GM23338 (cell line): ENCODE measurements around the gene DHPS. TPM values are rescaled to one million over a fixed set of nuclear protein-coding genes. Genes with fewer than 3 reads are reported as not detected.

Source experiments
- ATAC-seq: fragments of 200-7000 bp; cut with Tn5 transposase; 3 replicates; pipeline ENCODE4 v1.9.1; 2020
- DNase-seq: peaks from one replicate; pipeline ENCODE4 v3.0.0-alpha.2; 2015; ENCODE audit warnings: low spot score
- H2AFZ ChIP-seq: fragments of 200-600 bp; sonication (generic); 2 replicates; pipeline ENCODE4 v1.8.0; 2016; ENCODE audit warnings: antibody characterized with exemption, mild to moderate bottlenecking, moderate library complexity
- H3F3A ChIP-seq: fragments of 200-600 bp; sonication (generic); replicated peaks from 2 replicates; pipeline ENCODE4 v1.8.0; 2017; ENCODE audit warnings: antibody characterized with exemption, mixed run types, low read depth
- H3K27ac ChIP-seq: fragments of 200-600 bp; sonication (generic); 2 replicates; pipeline ENCODE4 v1.6.1; 2016; ENCODE audit warnings: low read depth
- H3K27me3 ChIP-seq: fragments of 200-600 bp; sonication (generic); 2 replicates; pipeline ENCODE4 v1.8.0; 2016; ENCODE audit warnings: mild to moderate bottlenecking, mixed run types, moderate library complexity; ENCODE audit not compliant: insufficient read depth
- H3K36me3 ChIP-seq: fragments of 200-600 bp; sonication (generic); 2 replicates; pipeline ENCODE4 v1.8.0; 2016; ENCODE audit warnings: mild to moderate bottlenecking; ENCODE audit not compliant: insufficient read depth
- H3K4me1 ChIP-seq: fragments of 200-600 bp; sonication (generic); 2 replicates; pipeline ENCODE4 v1.8.0; 2016; ENCODE audit warnings: mild to moderate bottlenecking, moderate library complexity; ENCODE audit not compliant: insufficient read depth
- H3K4me2 ChIP-seq: fragments of 200-600 bp; sonication (generic); 2 replicates; pipeline ENCODE4 v1.7.1; 2017; ENCODE audit warnings: mixed run types
- H3K4me3 ChIP-seq: fragments of 200-600 bp; sonication (generic); 2 replicates; pipeline ENCODE4 v1.6.1; 2016; ENCODE audit warnings: mixed run types
- H3K79me2 ChIP-seq: fragments of 200-600 bp; sonication (generic); replicated peaks from 2 replicates; pipeline ENCODE4 v1.8.0; 2017; ENCODE audit warnings: mild to moderate bottlenecking; ENCODE audit not compliant: insufficient read depth
- H3K9me2 ChIP-seq: fragments of 200-600 bp; sonication (generic); 2 replicates; pipeline ENCODE4 v1.8.0; 2017; ENCODE audit not compliant: insufficient read depth
- H4K20me1 ChIP-seq: fragments of 200-600 bp; sonication (generic); replicated peaks from 2 replicates; pipeline ENCODE4 v1.8.0; 2017; ENCODE audit warnings: mild to moderate bottlenecking; ENCODE audit not compliant: insufficient read depth
- H3K27ac Mint-ChIP-seq: 2 replicates; pipeline ENCODE4 v1.8.0; 2020; ENCODE audit warnings: inconsistent platforms, mild to moderate bottlenecking, moderate library complexity, mixed read lengths
- H3K27me3 Mint-ChIP-seq: 3 replicates; pipeline ENCODE4 v1.8.0; 2022; ENCODE audit warnings: low read depth, mild to moderate bottlenecking, moderate library complexity, mixed read lengths, inconsistent platforms; ENCODE audit not compliant: insufficient read depth, poor library complexity
- H3K36me3 Mint-ChIP-seq: 3 replicates; pipeline ENCODE4 v1.8.0; 2021; ENCODE audit warnings: low read depth, mild to moderate bottlenecking, inconsistent platforms, moderate library complexity, mixed read lengths
- H3K4me1 Mint-ChIP-seq: 3 replicates; pipeline ENCODE4 v1.8.0; 2020; ENCODE audit warnings: mild to moderate bottlenecking, inconsistent platforms, mixed read lengths
- H3K4me3 Mint-ChIP-seq: 3 replicates; pipeline ENCODE4 v1.8.0; 2021; ENCODE audit warnings: moderate library complexity, mild to moderate bottlenecking, inconsistent platforms, mixed read lengths
- H3K9me3 Mint-ChIP-seq: 3 replicates; pipeline ENCODE4 v1.8.0; 2020; ENCODE audit warnings: moderate library complexity, mild to moderate bottlenecking, inconsistent platforms, mixed read lengths
- CREB1 ChIP-seq: fragments of 250-450 bp; sonication (Bioruptor Pico); IDR thresholded peaks from 2 replicates; pipeline ENCODE4 v1.5.0; 2020; ENCODE audit warnings: low read depth, mild to moderate bottlenecking, moderate library complexity
- CTCF ChIP-seq, 2 experiments: fragments of 200-600 bp in 1 of 2; sonication (generic) in 1 of 2; conservative IDR thresholded peaks; 2 replicates each; pipeline versions ENCODE4 v1.5.1 to v1.6.1; 2016 to 2017; ENCODE audit warnings: antibody characterized with exemption in 2 of 2, low read depth in 2 of 2, mild to moderate bottlenecking in 2 of 2, moderate library complexity in 1 of 2
- EZH2 ChIP-seq: fragments of 200-600 bp; sonication (generic); IDR thresholded peaks from one replicate; pipeline ENCODE4 v1.8.0; 2017; ENCODE audit warnings: antibody characterized with exemption, mild to moderate bottlenecking, low read depth; ENCODE audit not compliant: unreplicated experiment
- EZH2phosphoT487 ChIP-seq: fragments of 200-600 bp; sonication (generic); IDR thresholded peaks from one replicate; pipeline ENCODE4 v1.8.1; 2018; ENCODE audit warnings: antibody characterized with exemption; ENCODE audit not compliant: unreplicated experiment
- NANOG ChIP-seq: IDR thresholded peaks from 2 replicates; pipeline ENCODE4 v1.6.1; 2016; ENCODE audit warnings: antibody characterized with exemption, borderline replicate concordance
- STAT1 ChIP-seq: IDR thresholded peaks from one replicate; pipeline ENCODE4 v1.6.1; 2016; ENCODE audit warnings: antibody characterized with exemption; ENCODE audit not compliant: unreplicated experiment
- ZNF114 ChIP-seq: fragments of 250-450 bp; sonication (Bioruptor Pico); IDR thresholded peaks from 2 replicates; pipeline ENCODE4 v1.5.0; 2020; ENCODE audit warnings: mild to moderate bottlenecking, moderate library complexity
- polyA plus RNA-seq: library from polyadenylated mRNA; unstranded; fragments of >200 nt; fragmentation: Nextera tagmentation; extraction: Ambion mirVana; gene quantifications from 2 replicates; pipeline ENCODE4 v1.2.1, GENCODE V29; 2016
- total RNA-seq: library from RNA; depleted of rRNA; stranded (reverse); fragments of >200 nt; shearing (Covaris generic); gene quantifications from 2 replicates; pipeline ENCODE4 v1.2.3, GENCODE V29; 2014
- TF ChIP-seq, protein P1 (sequence below): fragments of 250-450 bp; sonication (Bioruptor Pico); IDR thresholded peaks from 2 replicates; pipeline ENCODE4 v1.5.0; 2020; ENCODE audit warnings: mild to moderate bottlenecking, moderate library complexity

The DHPS gene
- total and polyA plus RNA-seq, 2 experiments from 2014 or later = 85.4 to 126 TPM

DNA sequence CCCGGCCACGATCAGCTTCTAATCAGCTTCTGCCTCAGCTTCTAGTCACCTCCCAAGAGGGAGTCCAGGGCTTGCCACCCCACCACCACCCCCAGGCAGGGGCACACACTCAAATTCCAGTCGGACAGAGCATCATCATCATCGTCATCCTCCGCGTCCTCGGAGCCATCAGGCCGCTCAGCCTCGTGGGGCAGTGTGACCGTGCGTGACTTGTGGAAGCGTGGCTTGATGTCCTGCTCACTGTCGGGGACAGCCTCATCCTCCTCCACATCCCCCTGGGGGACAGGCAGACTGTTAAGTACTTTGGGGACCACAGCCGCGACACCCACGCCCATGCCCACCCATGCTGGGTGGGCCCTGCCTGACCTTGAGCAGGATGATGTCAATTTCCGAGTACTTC, 29.5 kb upstream of the DHPS start (continued):
- TF ChIP-seq CTCF (conservative IDR thresholded peaks at IDR 0.05; ENCODE audit: low read depth in 2 of 2) (no peak), EZH2phosphoT487 (no peak), NANOG (no peak), STAT1 (no peak), CREB1 (CRISPR knock-in tag) (no peak), EZH2 (no peak)

DNA sequence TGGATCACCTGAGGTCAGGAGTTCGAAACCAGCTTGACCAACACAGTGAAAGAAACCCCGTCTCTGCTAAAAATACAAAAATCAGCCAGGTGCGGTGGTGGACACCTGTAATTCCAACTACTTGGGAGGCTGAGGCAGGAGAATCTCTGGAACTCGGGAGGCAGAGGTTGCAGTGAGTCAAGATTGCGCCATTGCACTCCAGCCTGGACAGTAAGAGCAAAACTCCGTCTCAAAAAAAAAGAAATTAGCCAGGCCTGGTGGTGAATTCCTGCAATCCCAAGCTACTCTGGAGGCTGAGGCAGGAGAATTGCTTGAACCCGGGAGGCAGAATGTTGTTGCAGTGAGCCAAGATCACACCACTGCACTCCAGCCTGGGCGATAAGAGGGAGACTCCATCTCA, 27.0 kb upstream of the DHPS start:
- TF ChIP-seq ZNF114 (CRISPR knock-in tag) = no peak
- TF ChIP-seq, protein P1, sequence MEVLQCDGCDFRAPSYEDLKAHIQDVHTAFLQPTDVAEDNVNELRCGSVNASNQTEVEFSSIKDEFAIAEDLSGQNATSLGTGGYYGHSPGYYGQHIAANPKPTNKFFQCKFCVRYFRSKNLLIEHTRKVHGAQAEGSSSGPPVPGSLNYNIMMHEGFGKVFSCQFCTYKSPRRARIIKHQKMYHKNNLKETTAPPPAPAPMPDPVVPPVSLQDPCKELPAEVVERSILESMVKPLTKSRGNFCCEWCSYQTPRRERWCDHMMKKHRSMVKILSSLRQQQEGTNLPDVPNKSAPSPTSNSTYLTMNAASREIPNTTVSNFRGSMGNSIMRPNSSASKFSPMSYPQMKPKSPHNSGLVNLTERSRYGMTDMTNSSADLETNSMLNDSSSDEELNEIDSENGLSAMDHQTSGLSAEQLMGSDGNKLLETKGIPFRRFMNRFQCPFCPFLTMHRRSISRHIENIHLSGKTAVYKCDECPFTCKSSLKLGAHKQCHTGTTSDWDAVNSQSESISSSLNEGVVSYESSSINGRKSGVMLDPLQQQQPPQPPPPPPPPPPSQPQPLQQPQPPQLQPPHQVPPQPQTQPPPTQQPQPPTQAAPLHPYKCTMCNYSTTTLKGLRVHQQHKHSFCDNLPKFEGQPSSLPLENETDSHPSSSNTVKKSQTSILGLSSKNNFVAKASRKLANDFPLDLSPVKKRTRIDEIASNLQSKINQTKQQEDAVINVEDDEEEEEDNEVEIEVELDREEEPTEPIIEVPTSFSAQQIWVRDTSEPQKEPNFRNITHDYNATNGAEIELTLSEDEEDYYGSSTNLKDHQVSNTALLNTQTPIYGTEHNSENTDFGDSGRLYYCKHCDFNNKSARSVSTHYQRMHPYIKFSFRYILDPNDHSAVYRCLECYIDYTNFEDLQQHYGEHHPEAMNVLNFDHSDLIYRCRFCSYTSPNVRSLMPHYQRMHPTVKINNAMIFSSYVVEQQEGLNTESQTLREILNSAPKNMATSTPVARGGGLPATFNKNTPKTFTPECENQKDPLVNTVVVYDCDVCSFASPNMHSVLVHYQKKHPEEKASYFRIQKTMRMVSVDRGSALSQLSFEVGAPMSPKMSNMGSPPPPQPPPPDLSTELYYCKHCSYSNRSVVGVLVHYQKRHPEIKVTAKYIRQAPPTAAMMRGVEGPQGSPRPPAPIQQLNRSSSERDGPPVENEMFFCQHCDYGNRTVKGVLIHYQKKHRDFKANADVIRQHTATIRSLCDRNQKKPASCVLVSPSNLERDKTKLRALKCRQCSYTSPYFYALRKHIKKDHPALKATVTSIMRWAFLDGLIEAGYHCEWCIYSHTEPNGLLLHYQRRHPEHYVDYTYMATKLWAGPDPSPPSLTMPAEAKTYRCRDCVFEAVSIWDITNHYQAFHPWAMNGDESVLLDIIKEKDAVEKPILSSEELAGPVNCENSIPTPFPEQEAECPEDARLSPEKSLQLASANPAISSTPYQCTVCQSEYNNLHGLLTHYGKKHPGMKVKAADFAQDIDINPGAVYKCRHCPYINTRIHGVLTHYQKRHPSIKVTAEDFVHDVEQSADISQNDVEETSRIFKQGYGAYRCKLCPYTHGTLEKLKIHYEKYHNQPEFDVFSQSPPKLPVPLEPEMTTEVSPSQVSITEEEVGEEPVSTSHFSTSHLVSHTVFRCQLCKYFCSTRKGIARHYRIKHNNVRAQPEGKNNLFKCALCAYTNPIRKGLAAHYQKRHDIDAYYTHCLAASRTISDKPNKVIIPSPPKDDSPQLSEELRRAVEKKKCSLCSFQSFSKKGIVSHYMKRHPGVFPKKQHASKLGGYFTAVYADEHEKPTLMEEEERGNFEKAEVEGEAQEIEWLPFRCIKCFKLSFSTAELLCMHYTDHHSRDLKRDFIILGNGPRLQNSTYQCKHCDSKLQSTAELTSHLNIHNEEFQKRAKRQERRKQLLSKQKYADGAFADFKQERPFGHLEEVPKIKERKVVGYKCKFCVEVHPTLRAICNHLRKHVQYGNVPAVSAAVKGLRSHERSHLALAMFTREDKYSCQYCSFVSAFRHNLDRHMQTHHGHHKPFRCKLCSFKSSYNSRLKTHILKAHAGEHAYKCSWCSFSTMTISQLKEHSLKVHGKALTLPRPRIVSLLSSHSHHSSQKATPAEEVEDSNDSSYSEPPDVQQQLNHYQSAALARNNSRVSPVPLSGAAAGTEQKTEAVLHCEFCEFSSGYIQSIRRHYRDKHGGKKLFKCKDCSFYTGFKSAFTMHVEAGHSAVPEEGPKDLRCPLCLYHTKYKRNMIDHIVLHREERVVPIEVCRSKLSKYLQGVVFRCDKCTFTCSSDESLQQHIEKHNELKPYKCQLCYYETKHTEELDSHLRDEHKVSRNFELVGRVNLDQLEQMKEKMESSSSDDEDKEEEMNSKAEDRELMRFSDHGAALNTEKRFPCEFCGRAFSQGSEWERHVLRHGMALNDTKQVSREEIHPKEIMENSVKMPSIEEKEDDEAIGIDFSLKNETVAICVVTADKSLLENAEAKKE (CRISPR knock-in tag) = no peak
- Mint-ChIP-seq H3K9me3 (no peaks in the 10 kb centered on the region), H3K27me3 (peaks cover 2% of the 10 kb centered on the region), H3K36me3 (peaks cover 90% of the 10 kb centered on the region), H3K27ac (no peak overlapping the region), H3K4me1 (peaks cover 2% of the 10 kb centered on the region; the same call in 1 of the 3 replicates), H3K4me3 (no peak overlapping the region)
- Histone ChIP-seq H3K9me2 (no peaks in the 10 kb centered on the region), H3K4me1 (no peaks in the 10 kb centered on the region), H3K27me3 (no peaks in the 10 kb centered on the region), H3F3A (peaks cover 57% of the 10 kb centered on the region), H3K4me2 (no peak overlapping the region), H3K36me3 (peaks cover 67% of the 10 kb centered on the region), H3K79me2 (no peaks in the 10 kb centered on the region), H3K27ac (no peak overlapping the region), H4K20me1 (peaks cover 24% of the 10 kb centered on the region), H3K4me3 (no peak overlapping the region), H2AFZ (no peak overlapping the region)
- DNase-seq (no peak), ATAC-seq (no peak)
